Gastroesophageal sphincter (tissue), 4 donors: ENCODE measurements around the gene SSX4. TPM values are rescaled to one million over a fixed set of nuclear protein-coding genes. Genes with fewer than 3 reads are reported as not detected.
"Not testable (repeated sequence)": the region's sequence is repeated elsewhere in the genome, so short reads cannot be mapped to it uniquely, and the experiment has no call there.

Experiments
- ATAC-seq: fragments of 150-250 bp; one replicate; pipeline ENCODE4 v1.9.1; 2016; ENCODE audit warnings: mild to moderate bottlenecking, moderate library complexity
- H3K27ac ChIP-seq, 4 donors: fragments of 200-600 bp; sonication (generic) in 3 of 4; 1 replicate in 3 of 4; 2 replicates in 1 of 4; pipeline ENCODE4 v1.5.1; 2016 to 2019
- H3K27me3 ChIP-seq: fragments of 200-600 bp; sonication (generic); one replicate; pipeline ENCODE4 v1.5.1; 2019
- H3K36me3 ChIP-seq, 2 donors: fragments of 200-600 bp; sonication (generic); one replicate each; pipeline ENCODE4 v1.5.1; 2019; ENCODE audit warnings: control low read depth in 1 of 2
- H3K4me1 ChIP-seq, 3 donors: fragments of 200-600 bp; sonication (generic); 1 replicate in 2 of 3; 2 replicates in 1 of 3; pipeline ENCODE4 v1.5.1; 2016 to 2019; ENCODE audit warnings: control low read depth in 2 of 3
- H3K4me3 ChIP-seq, 2 donors: fragments of 200-600 bp; sonication (generic); one replicate each; pipeline ENCODE4 v1.5.1; 2019; ENCODE audit warnings: mild to moderate bottlenecking in 1 of 2, moderate library complexity in 1 of 2
- H3K9me3 ChIP-seq, 3 donors: fragments of 200-600 bp; sonication (generic); one replicate each; pipeline ENCODE4 v1.5.1; 2017 to 2019; ENCODE audit warnings: control low read depth in 2 of 3
- WGBS, 2 donors: methylation state at CpG; one replicate each; pipeline ENCODE4 v1.1.5; 2018; ENCODE audit warnings: low coverage in 1 of 2; 5-methylcytosine and 5-hydroxymethylcytosine counted together
- small RNA-seq, 4 donors: library from RNA; depleted of rRNA; stranded (forward); fragments of <200 nt; gene quantifications; one replicate each; pipeline ENCODE3, GENCODE V24; 2016
- total RNA-seq, 4 donors: library from RNA; depleted of rRNA; stranded (reverse); fragments of >200 nt; gene quantifications; one replicate each; pipeline ENCODE4 v1.1.0, GENCODE V29; 2016

SSX4 gene
- total RNA-seq, 4 donors from 2014 or later: 0.27 TPM; not detected in 3

DNA sequence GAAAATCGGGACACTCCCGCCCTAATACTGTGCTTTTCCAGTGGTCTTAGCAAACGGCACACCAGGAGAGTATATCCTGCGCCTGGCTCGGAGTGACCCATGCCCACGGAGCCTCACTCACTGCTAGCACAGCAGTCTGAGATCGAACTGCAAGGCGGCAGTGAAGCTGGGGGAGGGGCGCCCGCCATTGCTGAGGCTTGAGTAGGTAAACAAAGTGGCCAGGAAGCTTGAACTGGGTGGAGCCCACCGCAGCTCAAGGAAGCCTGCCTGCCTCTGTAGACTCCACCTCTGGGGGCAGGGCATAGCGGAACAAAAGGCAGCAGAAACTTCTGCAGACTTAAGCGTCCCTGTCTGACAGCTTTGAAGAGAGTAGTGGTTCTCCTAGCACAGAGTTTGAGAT, 50.4 kb downstream of the SSX4 start:
- H3K4me3 ChIP-seq, H3K27ac ChIP-seq, ATAC-seq, H3K36me3 ChIP-seq, H3K27me3 ChIP-seq, H3K4me1 ChIP-seq, H3K9me3 ChIP-seq: not testable (repeated sequence)
- no CpG with 5 or more reads among the region's 13 CpGs for WGBS, 2 donors

Small RNA genes within 50 kb of the gene (small RNA-seq; reads per million reads assigned to genes)
- gene AL606490.4 (0 reads per million in 4 donors), gene AL606490.7 (0 reads per million in 4 donors), gene AL606490.9 (0 reads per million in 4 donors)

Other genes starting within 250 kb of the SSX4 start
- not detected for gene SSX5, start 186.7 kb upstream of the SSX4 start, total RNA-seq
- not detected for gene SSX1, start 128.1 kb upstream of the SSX4 start, total RNA-seq
- gene SSX3, start 26.8 kb upstream of the SSX4 start, total RNA-seq: not detected
- gene SSX4B, start 28.4 kb downstream of the SSX4 start, total RNA-seq: under 1 TPM in 1 of 4 donors, not detected in 3; 0.27 TPM
- 1 to 10 TPM; 4.2 to 7.9 (median 4.7) TPM for gene SLC38A5, start 86.7 kb downstream of the SSX4 start, total RNA-seq
- gene FTSJ1, start 92.7 kb downstream of the SSX4 start, total RNA-seq: 10 to 100 TPM; 31.1 to 43.0 (median 38.9) TPM
- gene PORCN, start 125.5 kb downstream of the SSX4 start, total RNA-seq: 10 to 100 TPM in 3 of 4 donors, 1 to 10 TPM in 1; 9.4 to 21.0 (median 13.2) TPM
- 10 to 100 TPM; 12.9 to 17.7 (median 14.5) TPM for gene EBP, start 138.3 kb downstream of the SSX4 start, total RNA-seq
- 10 to 100 TPM in 3 of 4 donors, 1 to 10 TPM in 1; 8.4 to 16.9 (median 12.7) TPM for gene TBC1D25, start 156.2 kb downstream of the SSX4 start, total RNA-seq
- gene RBM3, start 190.9 kb downstream of the SSX4 start, total RNA-seq: 100 to 1,000 TPM in 3 of 4 donors, 10 to 100 TPM in 1; 83.7 to 233 (median 182) TPM
- gene WDR13, start 214.0 kb downstream of the SSX4 start, total RNA-seq: 100 to 1,000 TPM; 108 to 182 (median 139) TPM